SK-N-SH (cell line): ENCODE data around the gene MAX. TPM values are rescaled to one million over a fixed set of nuclear protein-coding genes. Genes with fewer than 3 reads are reported as not detected.

Experiments used
- CTCF ChIA-PET: fragments of 300-600, 350-600 bp; formaldehyde crosslinking; extraction: SDS; loops from one replicate; lab custom pipeline; 2021; lab: Yijun Ruan, JAX
- POLR2A ChIA-PET: fragments of 350-600 bp; sonication (Branson Sonifier 250); formaldehyde crosslinking; extraction: SDS; loops from one replicate; lab custom pipeline; 2020; ENCODE audit warnings: antibody characterized with exemption, inconsistent platforms; lab: Yijun Ruan, JAX
- DNase-seq: peaks from one replicate; pipeline ENCODE4 v3.0.0; 2012
- H2AFZ ChIP-seq: fragments of 200-600 bp; sonication (generic); 2 replicates; pipeline ENCODE4 v1.8.1; 2016; ENCODE audit warnings: antibody characterized with exemption, mild to moderate bottlenecking, low read depth
- H3F3A ChIP-seq: fragments of 200-600 bp; sonication (generic); replicated peaks from 2 replicates; pipeline ENCODE3; 2016; ENCODE audit warnings: antibody characterized with exemption, mild to moderate bottlenecking; ENCODE audit not compliant: insufficient read depth
- H3K27ac ChIP-seq, 2 experiments: fragments of 200-500 bp in 1 of 2; fragments of 200-600 bp in 1 of 2; sonication (Bioruptor generic) in 1 of 2; sonication (generic), shearing (Covaris generic) in 1 of 2; 2 replicates each; pipeline versions ENCODE4 v1.5.1 to v1.6.1; 2014 to 2016; ENCODE audit warnings: low read depth in 2 of 2, inconsistent platforms in 1 of 2, low read length in 1 of 2, mild to moderate bottlenecking in 1 of 2, mixed read lengths in 1 of 2
- H3K27me3 ChIP-seq: fragments of 200-600 bp; sonication (generic), shearing (Covaris generic); 2 replicates; pipeline ENCODE4 v1.6.1; 2016; ENCODE audit warnings: mixed run types; ENCODE audit not compliant: insufficient read depth
- H3K36me3 ChIP-seq, 2 experiments: fragments of 200-500 bp in 1 of 2; fragments of 200-600 bp in 1 of 2; sonication (Bioruptor generic) in 1 of 2; sonication (generic) in 1 of 2; replicated peaks in 1 of 2; 2 replicates each; pipeline versions ENCODE3 to v1.5.1; 2014 to 2016; ENCODE audit warnings: low read length in 1 of 2, mild to moderate bottlenecking in 1 of 2; ENCODE audit not compliant: insufficient read depth in 2 of 2, control insufficient read depth in 1 of 2
- H3K4me1 ChIP-seq, 2 experiments: fragments of 200-500 bp in 1 of 2; fragments of 200-600 bp in 1 of 2; sonication (Bioruptor generic) in 1 of 2; sonication (generic), shearing (Covaris generic) in 1 of 2; 2 replicates each; pipeline versions ENCODE4 v1.5.1 to v1.6.1; 2014 to 2016; ENCODE audit warnings: low read depth in 1 of 2, low read length in 1 of 2, mixed run types in 1 of 2; ENCODE audit not compliant: insufficient read depth in 2 of 2, control insufficient read depth in 1 of 2
- H3K4me2 ChIP-seq: fragments of 200-600 bp; sonication (generic), shearing (Covaris generic); 2 replicates; pipeline ENCODE4 v1.6.1; 2017; ENCODE audit warnings: mixed run types
- H3K4me3 ChIP-seq, 2 experiments: fragments of 200-500 bp in 1 of 2; fragments of 200-600 bp in 1 of 2; sonication (Bioruptor generic) in 1 of 2; sonication (generic), shearing (Covaris generic) in 1 of 2; 2 replicates each; pipeline versions ENCODE4 v1.5.1 to v1.8.1; 2014 to 2016; ENCODE audit warnings: low read depth in 2 of 2, inconsistent platforms in 1 of 2, low read length in 1 of 2, mild to moderate bottlenecking in 1 of 2, mixed read lengths in 1 of 2, moderate library complexity in 1 of 2
- H3K79me2 ChIP-seq: fragments of 200-600 bp; sonication (generic); 2 replicates; pipeline ENCODE4 v1.8.1; 2017; ENCODE audit warnings: mild to moderate bottlenecking; ENCODE audit not compliant: insufficient read depth
- H3K9ac ChIP-seq: fragments of 200-600 bp; sonication (generic); 2 replicates; pipeline ENCODE4 v1.6.1; 2017; ENCODE audit warnings: mixed run types
- H3K9me2 ChIP-seq: fragments of 200-600 bp; sonication (generic); 2 replicates; pipeline ENCODE4 v1.6.1; 2017; ENCODE audit warnings: mixed run types
- H3K9me3 ChIP-seq: fragments of 200-600 bp; sonication (generic); 2 replicates; pipeline ENCODE4 v1.6.1; 2017; ENCODE audit warnings: mixed run types, mild to moderate bottlenecking, moderate library complexity
- H4K20me1 ChIP-seq: fragments of 200-600 bp; sonication (generic); 2 replicates; pipeline ENCODE4 v1.6.1; 2017; ENCODE audit warnings: mild to moderate bottlenecking, mixed run types; ENCODE audit not compliant: insufficient read depth
- CHD2 ChIP-seq: fragments of 150-350 bp; IDR thresholded peaks from 2 replicates; pipeline ENCODE4 v1.6.1; 2018; ENCODE audit warnings: low read length; ENCODE audit not compliant: partially characterized antibody
- CTCF ChIP-seq: fragments of 200-600 bp; sonication (generic); IDR thresholded peaks from 2 replicates; pipeline ENCODE4 v1.6.1; 2017; ENCODE audit warnings: antibody characterized with exemption, mild to moderate bottlenecking, moderate library complexity
- FOSL2 ChIP-seq: IDR thresholded peaks from 2 replicates; pipeline ENCODE4 v1.4.0; 2012; ENCODE audit warnings: low read depth, mild to moderate bottlenecking, moderate library complexity, borderline replicate concordance
- GABPA ChIP-seq: IDR thresholded peaks from 2 replicates; pipeline ENCODE4 v1.4.0; 2012; ENCODE audit warnings: low read depth, mild to moderate bottlenecking
- GATA2 ChIP-seq: sonication (generic); formaldehyde crosslinking; IDR thresholded peaks from 2 replicates; pipeline ENCODE4 v1.5.0; 2020; ENCODE audit warnings: mild to moderate bottlenecking, missing genetic modification reagents
- MAX ChIP-seq: IDR thresholded peaks from 2 replicates; pipeline ENCODE4 v1.4.0; 2012; ENCODE audit warnings: low read depth
- REST ChIP-seq: IDR thresholded peaks from 2 replicates; pipeline ENCODE4 v1.6.1; 2012; ENCODE audit warnings: mild to moderate bottlenecking, low read depth, low read length, moderate library complexity
- RFX5 ChIP-seq: IDR thresholded peaks from 2 replicates; pipeline ENCODE4 v1.6.1; 2012; ENCODE audit warnings: mild to moderate bottlenecking, improper control_type of control experiment, low read length
- SMC3 ChIP-seq: IDR thresholded peaks from 2 replicates; pipeline ENCODE4 v1.6.1; 2012; ENCODE audit warnings: low read depth, low read length, improper control_type of control experiment
- TCF12 ChIP-seq: IDR thresholded peaks from 2 replicates; pipeline ENCODE4 v1.4.0; 2012
- TEAD4 ChIP-seq: IDR thresholded peaks from 2 replicates; pipeline ENCODE4 v1.4.0; 2012; ENCODE audit warnings: mild to moderate bottlenecking, borderline replicate concordance; ENCODE audit not compliant: insufficient read depth
- USF2 ChIP-seq: fragments of 150-350 bp; IDR thresholded peaks from 2 replicates; pipeline ENCODE4 v1.6.1; 2017; ENCODE audit warnings: antibody characterized with exemption, low read length, low read depth, borderline replicate concordance
- WGBS: methylation state at CpG from one replicate; pipeline ENCODE4 v1.1.6; 2017; ENCODE audit warnings: low lambda C conversion rate; 5-methylcytosine and 5-hydroxymethylcytosine counted together
- polyA plus RNA-seq, 3 experiments: library from polyadenylated mRNA; depleted of rRNA; stranded (reverse); fragments of >200 nt; gene quantifications; 2 replicates each; pipeline ENCODE4 v1.2.3, GENCODE V29; 2012
- TF ChIP-seq, protein P1 (sequence below): IDR thresholded peaks from 2 replicates; pipeline ENCODE4 v1.4.0; 2012; ENCODE audit warnings: low read depth, borderline replicate concordance

The MAX gene
- polyA plus RNA-seq, 1 of the 3 experiments (the other 2 are of a cell fraction), result 103 TPM

DNA sequence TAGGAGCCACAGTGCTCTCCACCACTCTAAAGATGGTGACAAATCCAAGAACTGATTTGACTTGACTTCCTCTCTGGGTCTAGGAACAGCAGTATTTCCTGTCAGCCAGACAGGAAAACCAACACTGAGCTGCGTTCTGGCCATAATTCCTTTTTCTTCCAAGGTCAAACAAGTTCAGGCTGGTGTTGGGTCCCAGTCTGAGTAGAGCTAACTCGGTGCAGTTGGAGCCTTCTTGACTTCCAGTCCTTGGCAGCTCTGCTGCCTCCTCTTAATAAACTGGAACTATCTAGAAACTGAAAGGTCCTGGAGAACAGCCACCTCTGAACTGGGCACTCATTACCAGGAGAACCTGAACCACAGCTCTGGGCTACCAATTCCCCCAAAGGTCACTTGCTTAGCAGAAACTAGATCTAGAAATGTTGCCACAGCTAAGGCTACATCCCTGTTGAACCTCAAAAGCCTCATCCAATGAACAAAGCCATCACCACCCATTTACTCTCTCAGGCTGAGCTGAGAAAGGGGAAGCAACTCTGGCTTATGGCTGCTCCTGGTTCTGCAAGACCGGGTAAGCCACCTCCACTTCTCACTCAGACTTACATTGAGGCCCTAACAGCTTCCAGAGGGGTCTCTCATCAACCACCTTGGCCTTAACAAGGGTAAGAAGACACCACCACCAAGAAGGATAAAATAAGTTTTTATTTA lies 27.7 kb downstream of the MAX start (continued):
- TF ChIP-seq CTCF (no peak), USF2 (no peak), TEAD4 (no peak), MAX (no peak)
- TF ChIP-seq, protein P1, sequence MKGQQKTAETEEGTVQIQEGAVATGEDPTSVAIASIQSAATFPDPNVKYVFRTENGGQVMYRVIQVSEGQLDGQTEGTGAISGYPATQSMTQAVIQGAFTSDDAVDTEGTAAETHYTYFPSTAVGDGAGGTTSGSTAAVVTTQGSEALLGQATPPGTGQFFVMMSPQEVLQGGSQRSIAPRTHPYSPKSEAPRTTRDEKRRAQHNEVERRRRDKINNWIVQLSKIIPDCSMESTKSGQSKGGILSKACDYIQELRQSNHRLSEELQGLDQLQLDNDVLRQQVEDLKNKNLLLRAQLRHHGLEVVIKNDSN, result no peak

GRCh38 chr14:65073605-65074201 lies 28.6 kb downstream of the MAX start:
- Histone ChIP-seq H3K9me3 (no peaks in the 10 kb centered on the region), H4K20me1 (peaks cover 5% of the 10 kb centered on the region)
- WGBS, result 100% methylated on average over 4 of the region's 4 CpGs

More at GRCh38 chr14:65073605-65074201, 28.6 kb downstream of the MAX start:
- Histone ChIP-seq H2AFZ (no peak overlapping the region), H3K4me3 (no peak overlapping the region), H3K9ac (no peak overlapping the region), H3K36me3 (peaks cover 21 to 49% of the 10 kb centered on the region in 2 experiments), H3K4me2 (no peak overlapping the region), H3K79me2 (peaks cover 8% of the 10 kb centered on the region; the same call in 1 of the 2 replicates), H3K4me1 (peaks cover 0 to 25% of the 10 kb centered on the region in 2 experiments; a peak in 1 of 4 replicates), H3F3A (no peaks in the 10 kb centered on the region), H3K27me3 (no peaks in the 10 kb centered on the region), H3K9me2 (no peaks in the 10 kb centered on the region), H3K27ac (no peak overlapping the region; a peak in 1 of 4 replicates)
- no peak for DNase-seq
- POLR2A ChIA-PET, result no interaction called here
- TF ChIP-seq GATA2, result no peak
- no peak for TF ChIP-seq FOSL2
- TF ChIP-seq GABPA, result no peak
- TF ChIP-seq TCF12, result no peak
- no peak for TF ChIP-seq CHD2
- TF ChIP-seq, protein P1, result no peak
- TF ChIP-seq RFX5, result no peak
- no peak for TF ChIP-seq SMC3
- TF ChIP-seq REST, result no peak
- CTCF ChIA-PET, result interaction anchor here (0.7 to 1.0 kb wide), 3 partner anchors 9 to 20 kb away, joined by 3 to 4 read pairs (median 3); no protein-coding TSS in a partner anchor
